ENCODE measurements around the gene HS6ST1. TPM values are rescaled to one million over a fixed set of nuclear protein-coding genes. Genes with fewer than 3 reads are reported as not detected.

Gene HS6ST1
- total and polyA plus RNA-seq, 2 donors (not counting 1 experiment from before 2014, with no cell fraction given), result 16.6 to 59.9 TPM

DNA sequence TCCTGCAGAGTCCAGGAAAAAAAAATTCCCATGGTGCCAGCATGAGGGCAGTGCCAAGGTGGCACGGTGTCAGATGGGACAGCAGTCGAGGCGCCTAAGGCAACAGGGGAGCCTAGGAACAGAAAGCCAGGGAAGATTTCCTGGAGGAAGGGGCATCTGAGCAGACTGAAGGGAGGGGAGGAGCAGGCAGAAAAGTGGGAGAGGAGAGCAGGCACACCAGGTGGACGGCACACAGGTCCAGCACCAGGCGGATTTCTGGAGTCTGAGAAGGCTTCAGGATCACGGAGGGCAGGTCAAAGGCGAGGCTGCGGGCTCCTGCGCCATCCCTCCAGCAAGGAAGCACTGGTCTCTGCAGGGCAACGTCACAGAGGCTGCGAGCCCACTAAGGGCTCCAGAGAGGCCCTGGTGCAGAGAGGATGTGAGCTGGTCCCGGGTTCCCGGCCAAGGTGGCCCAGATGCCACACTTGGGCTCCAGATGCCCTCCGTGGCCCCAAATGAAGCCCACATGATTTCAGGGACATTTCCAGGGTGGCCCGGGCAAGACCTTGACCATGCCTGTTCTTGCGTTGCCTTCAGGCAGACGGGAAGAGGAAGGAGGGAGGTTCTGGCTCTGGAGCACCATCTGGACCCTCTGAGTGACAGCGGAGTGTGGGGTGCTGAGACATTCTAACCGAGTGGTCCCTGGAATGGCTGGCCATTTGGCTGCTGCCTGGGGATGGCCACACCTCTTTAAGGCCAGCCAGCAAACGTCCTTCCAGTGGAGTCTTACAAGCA is 4.1 kb downstream of the HS6ST1 start:
- Histone ChIP-seq H3K27me3 (ENCODE audit: control insufficient read depth, insufficient read depth, low read length) (no peaks in the 10 kb centered on the region), H3K9ac (ENCODE audit: insufficient read depth, low read length) (no peak overlapping the region), H2AFZ (ENCODE audit: low read length) (no peak overlapping the region), H4K20me1 (ENCODE audit: control insufficient read depth, extremely low read depth, insufficient read depth, low read length) (peaks cover 3% of the 10 kb centered on the region), H3K79me2 (ENCODE audit: control insufficient read depth, insufficient read depth, low read length) (peaks cover 73% of the 10 kb centered on the region), H3K4me3 (replicated peaks in 1 of 4; ENCODE audit: control extremely low read depth in 1 of 4, insufficient read depth in 1 of 4, low read depth in 3 of 4, low read length in 4 of 4) (peak overlapping the region in 1 of 4 experiments; percentile 82), H3K9me3 (ENCODE audit: control insufficient read depth, insufficient read depth, low read depth, low read length) (no peaks in the 10 kb centered on the region), H3K27ac (ENCODE audit: insufficient read depth, low read length) (no peak overlapping the region), H3K36me3 (ENCODE audit: control insufficient read depth, insufficient read depth, low read length) (peaks cover 11% of the 10 kb centered on the region), H3K4me2 (ENCODE audit: extremely low read depth, insufficient read depth, low read length) (no peak overlapping the region), H3K4me1 (ENCODE audit: control insufficient read depth, extremely low read depth, insufficient read depth, low read length) (peaks cover 9% of the 10 kb centered on the region)
- TF ChIP-seq, protein P1, sequence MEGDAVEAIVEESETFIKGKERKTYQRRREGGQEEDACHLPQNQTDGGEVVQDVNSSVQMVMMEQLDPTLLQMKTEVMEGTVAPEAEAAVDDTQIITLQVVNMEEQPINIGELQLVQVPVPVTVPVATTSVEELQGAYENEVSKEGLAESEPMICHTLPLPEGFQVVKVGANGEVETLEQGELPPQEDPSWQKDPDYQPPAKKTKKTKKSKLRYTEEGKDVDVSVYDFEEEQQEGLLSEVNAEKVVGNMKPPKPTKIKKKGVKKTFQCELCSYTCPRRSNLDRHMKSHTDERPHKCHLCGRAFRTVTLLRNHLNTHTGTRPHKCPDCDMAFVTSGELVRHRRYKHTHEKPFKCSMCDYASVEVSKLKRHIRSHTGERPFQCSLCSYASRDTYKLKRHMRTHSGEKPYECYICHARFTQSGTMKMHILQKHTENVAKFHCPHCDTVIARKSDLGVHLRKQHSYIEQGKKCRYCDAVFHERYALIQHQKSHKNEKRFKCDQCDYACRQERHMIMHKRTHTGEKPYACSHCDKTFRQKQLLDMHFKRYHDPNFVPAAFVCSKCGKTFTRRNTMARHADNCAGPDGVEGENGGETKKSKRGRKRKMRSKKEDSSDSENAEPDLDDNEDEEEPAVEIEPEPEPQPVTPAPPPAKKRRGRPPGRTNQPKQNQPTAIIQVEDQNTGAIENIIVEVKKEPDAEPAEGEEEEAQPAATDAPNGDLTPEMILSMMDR (conservative IDR thresholded peaks at IDR 0.05 in 1 of 2, IDR thresholded peaks at IDR 0.05 in 1 of 2; ENCODE audit: low read depth in 1 of 2, low read length in 2 of 2), result no peak
- no peak for TF ChIP-seq EZH2 (IDR thresholded peaks at IDR 0.05; ENCODE audit: low read length, missing control alignments)
- no peak for DNase-seq (ENCODE audit: low read depth in 2 of 2)

DNA sequence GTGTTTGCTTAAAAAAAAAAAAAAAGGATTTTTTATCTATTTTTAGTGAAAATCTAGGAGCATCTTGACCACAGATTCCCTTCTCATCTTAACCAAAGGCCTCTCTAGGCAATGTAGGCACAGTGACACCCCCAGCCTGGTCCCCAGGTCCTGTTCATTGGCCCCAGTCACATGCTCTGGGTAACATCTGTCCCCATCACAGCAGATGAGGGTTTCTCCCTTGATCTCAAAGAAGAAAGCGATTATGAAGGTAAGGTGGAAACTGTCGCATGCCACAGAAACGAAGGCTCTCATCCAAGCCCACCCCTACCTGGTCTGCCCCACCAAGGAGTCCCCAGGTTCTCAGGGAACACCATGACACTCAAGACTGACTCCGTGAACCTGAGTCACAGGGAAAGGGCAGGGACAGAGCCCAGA is 4.7 kb downstream of the HS6ST1 start:
- Histone ChIP-seq H3K4me1 (ENCODE audit: control insufficient read depth, extremely low read depth, insufficient read depth, low read length) (peaks cover 9% of the 10 kb centered on the region), H3K9me3 (ENCODE audit: control insufficient read depth, insufficient read depth, low read depth, low read length) (no peaks in the 10 kb centered on the region), H3K27me3 (ENCODE audit: control insufficient read depth, insufficient read depth, low read length) (no peaks in the 10 kb centered on the region), H3K36me3 (ENCODE audit: control insufficient read depth, insufficient read depth, low read length) (peaks cover 11% of the 10 kb centered on the region), H3K4me3 (replicated peaks in 1 of 4; ENCODE audit: control extremely low read depth in 1 of 4, insufficient read depth in 1 of 4, low read depth in 3 of 4, low read length in 4 of 4) (no peak overlapping the region), H4K20me1 (ENCODE audit: control insufficient read depth, extremely low read depth, insufficient read depth, low read length) (peaks cover 3% of the 10 kb centered on the region), H3K9ac (ENCODE audit: insufficient read depth, low read length) (no peak overlapping the region), H3K4me2 (ENCODE audit: extremely low read depth, insufficient read depth, low read length) (no peak overlapping the region), H3K27ac (ENCODE audit: insufficient read depth, low read length) (no peak overlapping the region), H2AFZ (ENCODE audit: low read length) (no peak overlapping the region), H3K79me2 (ENCODE audit: control insufficient read depth, insufficient read depth, low read length) (peaks cover 73% of the 10 kb centered on the region)
- DNase-seq (ENCODE audit: low read depth in 2 of 2), result no peak
- TF ChIP-seq EZH2 (IDR thresholded peaks at IDR 0.05; ENCODE audit: low read length, missing control alignments), result no peak
- TF ChIP-seq, protein P1 (conservative IDR thresholded peaks at IDR 0.05 in 1 of 2, IDR thresholded peaks at IDR 0.05 in 1 of 2; ENCODE audit: low read depth in 1 of 2, low read length in 2 of 2), result no peak

DNA sequence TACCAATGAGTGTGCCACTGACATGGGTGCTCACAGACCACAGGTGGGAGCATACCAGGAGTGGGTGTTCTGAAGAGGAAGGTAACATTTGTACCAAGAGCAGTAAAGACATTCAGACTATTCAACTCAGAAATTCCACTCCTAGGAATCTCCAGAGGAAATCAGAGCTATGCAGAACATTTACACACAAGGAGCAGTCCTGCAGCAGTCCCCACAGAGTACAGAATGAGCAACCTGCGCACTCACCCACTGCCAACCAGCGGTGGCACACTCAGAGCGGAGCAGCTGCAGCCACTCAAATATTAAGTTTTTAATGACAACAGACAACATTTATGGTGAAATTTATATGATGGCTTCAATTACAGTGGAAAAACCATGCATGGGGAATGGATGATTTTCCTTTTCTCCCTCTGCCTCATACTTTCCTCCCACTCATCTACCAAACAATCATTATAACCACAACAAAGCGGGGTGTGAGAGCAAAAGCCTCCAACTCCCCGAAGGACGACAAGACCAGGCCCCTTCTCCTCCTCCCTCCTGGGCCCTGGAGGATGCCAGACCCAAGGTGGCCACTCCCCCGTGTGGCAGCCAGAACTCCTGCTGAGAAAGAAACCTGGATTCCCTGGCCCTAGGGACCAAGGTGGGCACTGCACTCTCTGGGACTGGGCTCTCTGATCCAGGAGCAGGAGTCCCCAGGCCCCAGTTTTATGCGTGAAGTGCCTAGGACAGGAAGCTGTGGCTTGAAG is 5.4 kb downstream of the HS6ST1 start:
- peaks cover 11% of the 10 kb centered on the region for H3K36me3 ChIP-seq (ENCODE audit: control insufficient read depth, insufficient read depth, low read length)
- no peak overlapping the region for H3K27ac ChIP-seq (ENCODE audit: insufficient read depth, low read length)
- H3K79me2 ChIP-seq (ENCODE audit: control insufficient read depth, insufficient read depth, low read length), result peaks cover 76% of the 10 kb centered on the region
- DNase-seq (ENCODE audit: low read depth in 2 of 2), result peak in 1 of 2 donors; percentile 72
- TF ChIP-seq, protein P1 (conservative IDR thresholded peaks at IDR 0.05 in 1 of 2, IDR thresholded peaks at IDR 0.05 in 1 of 2; ENCODE audit: low read depth in 1 of 2, low read length in 2 of 2), result peak in 1 of 2 donors; percentile 43
- TF ChIP-seq EZH2 (IDR thresholded peaks at IDR 0.05; ENCODE audit: low read length, missing control alignments), result no peak
- no peak overlapping the region for H3K4me2 ChIP-seq (ENCODE audit: extremely low read depth, insufficient read depth, low read length)
- no peaks in the 10 kb centered on the region for H3K9me3 ChIP-seq (ENCODE audit: control insufficient read depth, insufficient read depth, low read depth, low read length)
- no peak overlapping the region for H3K9ac ChIP-seq (ENCODE audit: insufficient read depth, low read length)
- peaks cover 3% of the 10 kb centered on the region for H4K20me1 ChIP-seq (ENCODE audit: control insufficient read depth, extremely low read depth, insufficient read depth, low read length)
- H3K4me1 ChIP-seq (ENCODE audit: control insufficient read depth, extremely low read depth, insufficient read depth, low read length), result peaks cover 9% of the 10 kb centered on the region
- no peaks in the 10 kb centered on the region for H3K27me3 ChIP-seq (ENCODE audit: control insufficient read depth, insufficient read depth, low read length)
- no peak overlapping the region for H3K4me3 ChIP-seq (replicated peaks in 1 of 4; ENCODE audit: control extremely low read depth in 1 of 4, insufficient read depth in 1 of 4, low read depth in 3 of 4, low read length in 4 of 4)
- no peak overlapping the region for H2AFZ ChIP-seq (ENCODE audit: low read length)
